22Rv1 (cell line): Measurements from ENCODE around the gene CABLES2.

Source experiments
- H3K27ac ChIP-seq: fragments of 450-650 bp; 2 replicates; pipeline ENCODE4 v1.5.1; 2017
- CTCF ChIP-seq: fragments of 450-650 bp; IDR thresholded peaks from 2 replicates; pipeline ENCODE4 v1.5.1; 2017; ENCODE audit warnings: mild to moderate bottlenecking
- ZFX ChIP-seq: fragments of 450-650 bp; IDR thresholded peaks from 2 replicates; pipeline ENCODE4 v1.6.1; 2017; ENCODE audit warnings: antibody characterized with exemption, borderline replicate concordance

The CABLES2 gene

GRCh38 chr20:62381202-62381797 is 25.8 kb downstream of the CABLES2 start:
- no peak overlapping the region for H3K27ac ChIP-seq
- TF ChIP-seq ZFX (no peak), CTCF (no peak)

- TF ChIP-seq CTCF (no peak), ZFX (no peak)
- no peak overlapping the region for H3K27ac ChIP-seq
Observed at GRCh38 chr20:62378215-62378614, 28.9 kb downstream of the CABLES2 start.

- TF ChIP-seq ZFX (no peak), CTCF (no peak)
Observed at GRCh38 chr20:62377615-62378178, 29.4 kb downstream of the CABLES2 start.

GRCh38 chr20:62377064-62377461 is 30.0 kb downstream of the CABLES2 start:
- no peak overlapping the region for H3K27ac ChIP-seq
- TF ChIP-seq CTCF (no peak), ZFX (no peak)

More at GRCh38 chr20:62377615-62378178, 29.4 kb downstream of the CABLES2 start:
- H3K27ac ChIP-seq: no peak overlapping the region

GRCh38 chr20:62376112-62377063 is 30.7 kb downstream of the CABLES2 start:
- H3K27ac ChIP-seq: no peak overlapping the region
- TF ChIP-seq CTCF (no peak), ZFX (no peak)

- TF ChIP-seq ZFX (no peak), CTCF (no peak)
Observed at GRCh38 chr20:62374331-62375152, 32.5 kb downstream of the CABLES2 start.

GRCh38 chr20:62373631-62374179 is 33.4 kb downstream of the CABLES2 start:
- 0 out of 2 replicates have a peak overlapping the region, but pooled peaks have one; percentile 18 for H3K27ac ChIP-seq

More at GRCh38 chr20:62374331-62375152, 32.5 kb downstream of the CABLES2 start:
- H3K27ac ChIP-seq: peak overlapping the region; percentile 18; the same call in 1 of the 2 replicates
